GM18511 (cell line): ENCODE results near the gene PRR23A.

Source experiments
- ATAC-seq: cut with Tn5 transposase; IDR thresholded peaks from one replicate; pipeline ENCODE4 v1.9.1; 2021; ENCODE audit warnings: mild to moderate bottlenecking, moderate library complexity; ENCODE audit not compliant: unreplicated experiment

Gene PRR23A

GRCh38 chr3:138974462-138974861 lies 31.6 kb downstream of the PRR23A start:
- no peak for ATAC-seq

GRCh38 chr3:138972941-138973340 lies 33.1 kb downstream of the PRR23A start:
- ATAC-seq, result no peak

- ATAC-seq, result no peak
Observed at GRCh38 chr3:138971766-138972320, 34.2 kb downstream of the PRR23A start.

- no peak for ATAC-seq
Observed at GRCh38 chr3:138964923-138965322, 41.1 kb downstream of the PRR23A start.

- ATAC-seq, result no peak
Observed at GRCh38 chr3:138964264-138964663, 41.8 kb downstream of the PRR23A start.

- ATAC-seq, result no peak
Observed at GRCh38 chr3:138962854-138963560, 43.1 kb downstream of the PRR23A start.

- no peak for ATAC-seq
Observed at GRCh38 chr3:138960417-138960852, 45.6 kb downstream of the PRR23A start.
